GM19238 (cell line): Measurements from ENCODE around the gene OXA1L.
"Not testable (repeated sequence)": the region's sequence is repeated elsewhere in the genome, so short reads cannot be mapped to it uniquely, and the experiment has no call there.

Experiments
- DNase-seq: peaks from one replicate; pipeline ENCODE4 v3.0.0; 2011; ENCODE audit warnings: low spot score; ENCODE audit not compliant: insufficient read length

Gene OXA1L

GRCh38 chr14:22766457-22767322 lies at the start of gene OXA1L:
Gene OXA1L (plus strand): TSS chr14:22766688. CDS start chr14:22766702, 14 bp downstream.
- peak; percentile 80 for DNase-seq

DNA sequence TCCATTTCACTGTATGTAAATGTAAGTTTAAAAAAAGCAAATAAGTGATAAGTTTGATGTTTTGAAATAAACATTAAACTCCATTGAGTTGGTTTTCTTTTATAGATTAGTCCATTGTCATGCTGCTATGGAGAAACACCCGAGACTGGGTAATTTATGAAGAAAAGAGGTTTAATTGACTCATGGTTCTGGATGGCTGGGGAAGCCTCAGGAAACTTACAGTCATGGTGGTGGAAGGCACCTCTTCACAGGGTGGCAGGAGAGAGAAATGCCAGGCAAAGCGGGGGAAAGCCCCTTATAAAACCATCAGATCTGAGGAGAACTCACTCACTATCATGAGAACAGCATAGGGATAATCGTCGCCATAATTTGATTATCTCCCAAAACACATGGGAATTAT lies 48.4 kb upstream of the OXA1L start:
- no peak for DNase-seq

DNA sequence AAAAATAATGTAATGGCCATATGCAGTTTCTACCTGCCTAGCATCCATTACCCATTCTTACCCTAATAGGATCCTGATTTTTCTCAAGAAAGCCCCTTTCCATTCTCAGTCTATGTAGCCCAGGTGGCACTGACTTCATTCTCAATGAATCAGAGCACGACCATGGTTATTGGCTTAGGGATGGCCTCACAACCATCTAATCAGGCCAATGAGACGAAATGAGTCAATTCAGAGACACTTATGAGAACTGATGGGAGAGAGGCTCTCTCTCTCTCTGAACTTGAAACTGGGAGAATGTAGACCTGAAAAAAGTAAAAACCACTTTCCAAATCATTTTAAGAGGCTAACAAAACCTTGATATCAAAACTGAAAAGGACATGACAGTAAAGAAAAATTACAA lies 45.3 kb upstream of the OXA1L start:
- no peak for DNase-seq

- DNase-seq: no peak
Observed at GRCh38 chr14:22723815-22724214, 42.7 kb upstream of the OXA1L start.

- not testable (repeated sequence) for DNase-seq
Observed at GRCh38 chr14:22724847-22725246, 41.6 kb upstream of the OXA1L start.

DNA sequence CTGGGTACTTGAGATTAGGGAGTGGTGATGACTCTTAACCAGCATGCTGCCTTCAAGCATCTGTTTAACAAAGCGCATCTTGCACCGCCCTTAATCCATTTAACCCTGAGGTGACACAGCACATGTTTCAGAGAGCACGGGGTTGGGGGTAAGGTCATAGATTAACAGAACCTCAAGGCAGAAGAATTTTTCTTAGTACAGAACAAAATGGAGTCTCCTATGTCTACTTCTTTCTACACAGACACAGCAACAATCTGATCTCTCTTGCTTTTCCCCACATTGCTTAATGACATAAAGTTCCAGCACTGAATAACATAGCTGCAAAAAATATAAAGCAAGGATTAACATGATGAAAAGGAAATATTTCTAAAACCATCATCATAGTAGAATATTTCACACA lies 41.1 kb upstream of the OXA1L start:
- DNase-seq: not testable (repeated sequence)

DNA sequence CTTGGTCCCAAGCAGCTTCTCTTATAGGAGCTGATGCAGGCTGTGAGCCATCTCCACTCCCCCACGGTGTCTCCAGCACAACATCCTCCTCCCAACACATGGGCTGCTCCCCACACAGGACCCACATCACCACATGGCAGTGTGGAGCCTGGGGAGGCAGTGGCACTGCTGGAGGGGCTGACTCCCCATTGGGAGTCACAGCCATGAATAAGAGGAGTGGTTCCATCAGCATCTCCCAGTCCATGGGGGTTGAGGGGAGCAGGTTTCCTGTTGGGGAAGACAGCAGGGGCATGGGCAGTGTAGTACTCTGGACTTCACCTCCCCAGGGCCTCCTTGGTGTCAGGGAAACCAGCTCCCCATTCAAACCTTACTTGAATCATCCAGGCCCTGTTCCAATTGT lies 40.5 kb upstream of the OXA1L start:
- DNase-seq: no peak

DNA sequence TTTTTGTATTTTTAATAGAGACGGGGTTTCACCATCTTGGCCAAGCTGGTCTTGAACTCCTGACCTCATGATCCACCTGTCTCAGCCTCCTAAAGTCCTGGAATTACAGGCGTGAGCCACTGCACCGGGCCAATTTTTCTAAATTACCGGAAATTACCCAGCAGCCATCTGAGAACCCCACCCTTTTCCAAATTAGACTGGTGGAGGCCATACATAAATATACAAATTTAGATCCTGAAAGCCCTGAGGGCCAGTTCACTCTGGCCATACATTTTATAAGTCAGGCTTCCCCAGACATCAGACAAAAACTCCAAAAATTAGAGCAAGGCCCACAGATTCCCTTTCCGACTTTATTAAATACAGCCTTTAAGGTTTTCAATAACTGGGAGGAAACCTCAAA lies 34.4 kb upstream of the OXA1L start:
- not testable (repeated sequence) for DNase-seq

GRCh38 chr14:22733829-22734228 lies 32.7 kb upstream of the OXA1L start:
- no peak for DNase-seq

- DNase-seq: no peak
Observed at GRCh38 chr14:22735096-22735495, 31.4 kb upstream of the OXA1L start.

DNA sequence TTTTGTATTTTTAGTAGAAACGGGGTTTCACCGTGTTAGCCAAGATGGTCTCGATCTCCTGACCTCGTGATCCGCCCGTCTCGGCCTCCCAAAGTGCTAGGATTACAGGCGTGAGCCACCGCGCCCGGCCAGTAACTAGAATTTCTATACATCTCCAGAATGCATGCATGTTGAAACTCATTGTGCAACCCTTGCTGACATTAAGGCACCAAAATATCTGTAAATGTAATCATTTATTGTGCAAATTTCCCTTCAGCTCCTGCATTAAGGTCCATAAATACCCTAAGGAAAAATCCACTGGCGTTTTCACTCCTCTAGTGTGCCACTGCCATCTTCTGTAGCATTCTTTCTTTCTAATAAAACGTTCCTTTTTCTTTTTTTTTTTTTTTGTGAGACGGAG lies 30.1 kb upstream of the OXA1L start:
- DNase-seq: not testable (repeated sequence)

DNA sequence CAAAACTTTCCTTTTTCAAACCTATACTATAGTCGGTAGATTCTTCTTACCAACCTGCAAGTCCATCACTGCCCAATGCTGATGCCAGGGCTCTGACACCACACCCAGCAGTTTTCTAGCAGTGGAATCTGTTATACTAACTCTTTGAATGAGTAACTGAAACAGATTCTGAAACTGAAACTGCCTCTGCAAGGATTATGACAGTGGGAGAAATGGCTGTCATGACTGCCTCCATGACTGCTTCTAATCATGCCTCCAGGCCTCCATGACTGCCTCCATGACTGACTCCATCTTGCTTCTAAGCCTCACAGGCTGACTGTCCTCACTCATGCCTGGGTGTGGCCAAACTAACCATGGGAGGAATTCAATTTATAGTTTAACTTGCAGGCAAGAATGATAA lies 29.4 kb upstream of the OXA1L start:
- DNase-seq: peak; percentile 52

GRCh38 chr14:22739423-22739822 lies 27.1 kb upstream of the OXA1L start:
- no peak for DNase-seq

DNA sequence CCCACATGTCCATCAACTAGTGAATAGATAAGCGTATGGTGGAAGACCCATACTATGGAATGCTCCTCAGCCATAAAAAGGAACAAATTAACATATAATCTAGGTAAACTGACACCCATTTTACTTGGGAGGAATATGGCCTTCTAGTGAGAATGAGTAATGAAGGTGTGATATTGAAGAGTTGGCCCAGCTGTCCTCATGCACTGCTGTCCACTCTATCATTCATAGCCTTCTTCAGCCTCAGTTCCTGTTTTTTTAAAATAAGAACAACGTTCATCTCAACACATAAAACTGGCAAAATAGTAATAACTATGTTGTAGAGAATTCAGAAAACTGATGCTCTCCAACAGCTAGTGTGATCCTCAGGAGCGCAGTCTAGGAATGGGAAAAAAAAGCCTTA lies 26.5 kb upstream of the OXA1L start:
- no peak for DNase-seq

DNA sequence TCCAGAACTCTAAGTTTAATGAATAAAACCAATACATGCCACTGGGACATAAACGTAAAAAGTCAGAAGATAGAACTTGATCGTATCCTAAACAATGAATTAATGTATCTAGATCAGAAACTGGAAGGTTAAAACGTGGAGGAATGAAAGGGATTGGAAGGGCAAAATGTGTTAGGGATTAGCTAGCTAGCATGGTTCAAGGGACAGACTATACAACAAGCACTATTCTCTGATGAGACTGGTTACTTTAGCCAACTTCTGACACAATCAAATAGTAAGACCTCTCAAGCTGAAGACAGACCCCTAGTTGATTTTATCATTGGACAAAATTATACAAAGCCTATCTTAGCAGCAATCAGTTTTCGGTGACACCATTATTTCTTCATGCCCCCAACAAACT lies 18.7 kb upstream of the OXA1L start:
- no peak for DNase-seq

DNA sequence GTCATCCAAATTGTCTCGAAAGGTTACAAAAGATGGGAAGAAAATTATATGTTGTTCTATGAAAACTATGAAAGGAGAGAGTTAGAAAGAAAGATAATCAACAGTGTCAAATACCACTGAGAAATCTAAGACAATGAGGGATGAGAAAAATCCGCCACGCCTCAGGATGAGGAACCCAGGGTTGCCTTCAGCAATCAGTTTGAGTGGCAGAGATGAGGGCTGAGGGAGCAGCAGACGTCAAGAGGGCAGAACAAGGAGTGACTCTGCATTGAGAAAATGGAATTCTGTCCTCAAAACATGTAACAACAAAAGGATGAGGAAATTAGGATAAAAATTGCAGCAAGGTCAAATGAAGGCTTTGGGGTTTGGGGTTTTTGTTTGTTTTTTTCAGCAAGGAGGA lies 18.3 kb upstream of the OXA1L start:
- DNase-seq: no peak

- peak; percentile 15 for DNase-seq
Observed at GRCh38 chr14:22748631-22749068, 17.8 kb upstream of the OXA1L start.

- no peak for DNase-seq
Observed at GRCh38 chr14:22752422-22752821, 14.1 kb upstream of the OXA1L start.

- DNase-seq: no peak
Observed at GRCh38 chr14:22753586-22753985, 12.9 kb upstream of the OXA1L start.

DNA sequence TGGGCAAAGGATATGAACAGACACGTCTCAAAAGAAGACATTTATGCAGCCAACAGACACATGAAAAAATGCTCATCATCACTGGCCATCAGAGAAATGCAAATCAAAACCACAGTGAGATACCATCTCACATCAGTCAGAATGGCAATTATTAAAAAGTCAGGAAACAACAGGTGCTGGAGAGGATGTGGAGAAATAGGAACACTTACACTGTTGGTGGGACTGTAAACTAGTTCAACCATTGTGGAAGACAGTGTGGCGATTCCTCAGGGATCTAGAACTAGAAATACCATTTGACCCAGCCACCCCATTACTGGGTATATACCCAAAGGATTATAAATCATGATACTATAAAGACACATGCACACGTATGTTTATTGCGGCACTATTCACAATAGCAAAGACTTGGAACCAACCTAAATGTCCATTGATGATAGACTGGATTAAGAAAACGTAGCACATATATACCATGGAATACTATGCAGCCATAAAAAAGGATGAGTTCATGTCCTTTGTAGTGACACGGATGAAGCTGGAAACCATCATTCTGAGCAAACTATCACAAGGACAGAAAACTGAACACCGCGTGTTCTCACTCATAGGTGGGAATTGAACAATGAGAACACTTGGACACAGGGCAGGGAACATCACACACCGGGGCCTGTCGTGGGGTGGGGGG lies 8.4 kb upstream of the OXA1L start:
- not testable (repeated sequence) for DNase-seq

DNA sequence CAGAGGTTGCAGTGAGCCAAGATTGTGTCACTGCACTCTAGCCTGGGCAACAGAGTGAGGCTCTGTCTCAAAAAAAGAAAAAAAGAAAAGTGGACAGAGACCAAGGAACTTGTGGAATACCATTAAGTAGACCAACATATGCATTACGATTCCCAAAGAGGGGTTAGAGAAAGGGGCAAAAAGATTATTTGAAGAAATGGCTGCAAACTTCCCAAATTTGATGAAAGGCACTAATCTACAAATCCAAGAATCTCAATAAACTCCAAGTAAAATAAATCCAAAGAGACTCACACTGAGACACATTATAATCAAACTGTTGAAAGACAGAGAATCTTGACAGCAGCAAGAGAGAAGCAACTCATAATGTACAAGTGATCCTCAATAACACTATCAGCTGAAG lies 4.8 kb upstream of the OXA1L start:
- DNase-seq: no peak

DNA sequence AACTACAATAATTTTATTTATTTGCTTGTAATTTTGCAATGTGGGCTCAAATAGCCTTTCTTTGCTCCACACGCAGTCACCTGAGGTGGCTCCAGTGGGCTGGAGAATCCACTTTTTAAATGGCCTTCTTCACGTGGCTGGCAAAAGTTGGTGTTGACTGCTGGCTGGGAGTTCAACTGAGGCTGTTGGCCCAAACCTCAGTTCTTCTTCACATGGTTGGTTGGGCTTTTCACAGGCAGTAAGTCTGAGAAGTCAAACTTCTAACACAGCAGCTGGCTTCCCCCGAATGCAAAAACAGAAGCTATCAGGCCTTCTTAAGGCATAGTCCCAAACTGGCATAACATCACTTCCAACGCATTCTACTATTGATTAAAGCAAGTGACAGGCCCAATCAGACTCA lies 2.1 kb upstream of the OXA1L start:
- DNase-seq: no peak

- no peak for DNase-seq
Observed at GRCh38 chr14:22767323-22767589, 768 bp downstream of the OXA1L start.
